H9 (cell line): Measurements from ENCODE around the gene LRRC74B. TPM values are rescaled to one million over a fixed set of nuclear protein-coding genes. Genes with fewer than 3 reads are reported as not detected.

Experiments used
- DNase-seq: peaks from one replicate; pipeline ENCODE4 v3.0.0-alpha.2; 2017
- H2AFZ ChIP-seq: one replicate; pipeline ENCODE4 v1.6.1; 2013; ENCODE audit warnings: mild to moderate bottlenecking, low read length, control low read depth, moderate library complexity
- H2AK5ac ChIP-seq: 2 replicates; pipeline ENCODE4 v1.6.1; 2013; ENCODE audit warnings: low read length, control low read depth, mixed read lengths; ENCODE audit not compliant: insufficient read length
- H2BK120ac ChIP-seq: one replicate; pipeline ENCODE4 v1.6.1; 2013; ENCODE audit warnings: low read depth, mild to moderate bottlenecking, low read length, control low read depth, inconsistent platforms; ENCODE audit not compliant: poor library complexity, severe bottlenecking
- H2BK12ac ChIP-seq: 2 replicates; pipeline ENCODE4 v1.6.1; 2013; ENCODE audit warnings: low read length, control low read depth, mixed read lengths, low read depth; ENCODE audit not compliant: insufficient read length
- H2BK15ac ChIP-seq: 2 replicates; pipeline ENCODE4 v1.6.1; 2013; ENCODE audit warnings: low read depth, low read length, control low read depth
- H2BK20ac ChIP-seq: one replicate; pipeline ENCODE4 v1.6.1; 2013; ENCODE audit warnings: low read depth, mild to moderate bottlenecking, low read length, control low read depth, inconsistent platforms; ENCODE audit not compliant: poor library complexity, severe bottlenecking
- H2BK5ac ChIP-seq: 2 replicates; pipeline ENCODE4 v1.6.1; 2013; ENCODE audit warnings: low read length, control low read depth, mixed read lengths; ENCODE audit not compliant: insufficient read length
- H3K14ac ChIP-seq: 2 replicates; pipeline ENCODE4 v1.6.1; 2013; ENCODE audit warnings: low read length, control low read depth; ENCODE audit not compliant: insufficient read depth
- H3K18ac ChIP-seq: 2 replicates; pipeline ENCODE4 v1.6.1; 2013; ENCODE audit warnings: low read depth, mild to moderate bottlenecking, mixed read lengths, low read length, control low read depth; ENCODE audit not compliant: insufficient read length
- H3K23ac ChIP-seq: 2 replicates; pipeline ENCODE4 v1.6.1; 2013; ENCODE audit warnings: low read length, control low read depth, mixed read lengths, low read depth; ENCODE audit not compliant: insufficient read length
- H3K23me2 ChIP-seq: 2 replicates; pipeline ENCODE4 v1.6.1; 2013; ENCODE audit warnings: low read depth, mild to moderate bottlenecking, mixed read lengths, low read length, control low read depth; ENCODE audit not compliant: insufficient read length, poor library complexity, severe bottlenecking
- H3K27ac ChIP-seq: 2 replicates; pipeline ENCODE4 v1.5.1; 2013; ENCODE audit warnings: low read length, control low read depth, mixed read lengths, low read depth; ENCODE audit not compliant: insufficient read length
- H3K27me3 ChIP-seq: 2 replicates; pipeline ENCODE4 v1.6.1; 2013; ENCODE audit warnings: low read length, control low read depth, inconsistent platforms; ENCODE audit not compliant: insufficient read depth
- H3K4ac ChIP-seq: 2 replicates; pipeline ENCODE4 v1.6.1; 2013; ENCODE audit warnings: low read depth, mild to moderate bottlenecking, control low read depth, inconsistent platforms, low read length, moderate library complexity
- H3K4me1 ChIP-seq: 2 replicates; pipeline ENCODE4 v1.6.1; 2013; ENCODE audit warnings: low read length, control low read depth, inconsistent platforms; ENCODE audit not compliant: insufficient read depth
- H3K4me2 ChIP-seq: 2 replicates; pipeline ENCODE4 v1.6.1; 2013; ENCODE audit warnings: low read length, control low read depth, mixed read lengths; ENCODE audit not compliant: insufficient read length, insufficient read depth
- H3K56ac ChIP-seq: 2 replicates; pipeline ENCODE4 v1.6.1; 2013; ENCODE audit warnings: low read depth, mild to moderate bottlenecking, mixed read lengths, low read length, control low read depth; ENCODE audit not compliant: insufficient read length
- H3K79me1 ChIP-seq: 2 replicates; pipeline ENCODE4 v1.6.1; 2013; ENCODE audit warnings: low read depth, mild to moderate bottlenecking, moderate library complexity, low read length, control low read depth, inconsistent platforms; ENCODE audit not compliant: insufficient read depth, poor library complexity, severe bottlenecking
- H3K79me2 ChIP-seq: 2 replicates; pipeline ENCODE4 v1.6.1; 2013; ENCODE audit warnings: low read length, control low read depth, inconsistent platforms; ENCODE audit not compliant: insufficient read depth
- H3K9ac ChIP-seq: 2 replicates; pipeline ENCODE4 v1.6.1; 2013; ENCODE audit warnings: low read length, control low read depth, mixed read lengths; ENCODE audit not compliant: insufficient read length; ENCODE audit errors: extremely low read depth
- H3K9me3 ChIP-seq: one replicate; pipeline ENCODE4 v1.6.1; 2013; ENCODE audit warnings: low read depth, low read length, inconsistent platforms; ENCODE audit not compliant: control insufficient read depth
- H3T11ph ChIP-seq: one replicate; pipeline ENCODE4 v1.6.1; 2013; ENCODE audit warnings: mild to moderate bottlenecking, low read length, control low read depth, inconsistent platforms
- H4K20me1 ChIP-seq: one replicate; pipeline ENCODE4 v1.6.1; 2013; ENCODE audit not compliant: control insufficient read depth, insufficient read length, insufficient read depth
- H4K5ac ChIP-seq: 2 replicates; pipeline ENCODE4 v1.6.1; 2013; ENCODE audit warnings: low read depth, mild to moderate bottlenecking, mixed read lengths, low read length, control low read depth; ENCODE audit not compliant: insufficient read length
- H4K8ac ChIP-seq: replicated peaks from 2 replicates; pipeline ENCODE4 v1.6.1; 2013; ENCODE audit warnings: low read length, control low read depth, mixed read lengths, low read depth; ENCODE audit not compliant: insufficient read length
- H4K91ac ChIP-seq: 2 replicates; pipeline ENCODE4 v1.6.1; 2013; ENCODE audit warnings: low read depth, mild to moderate bottlenecking, moderate library complexity, mixed read lengths, low read length, control low read depth; ENCODE audit not compliant: insufficient read length
- H3K27ac Mint-ChIP-seq, 3 experiments: 2 replicates in 2 of 3; 3 replicates in 1 of 3; pipeline ENCODE4 v1.8.0; 2020 to 2021; ENCODE audit warnings: mixed read lengths in 3 of 3, mild to moderate bottlenecking in 1 of 3, moderate library complexity in 1 of 3
- H3K27me3 Mint-ChIP-seq: 2 replicates; pipeline ENCODE4 v1.8.0; 2021; ENCODE audit warnings: low read depth, mild to moderate bottlenecking, moderate library complexity, mixed read lengths
- H3K36me3 Mint-ChIP-seq, 3 experiments: 2 replicates in 2 of 3; 3 replicates in 1 of 3; pipeline ENCODE4 v1.8.0; 2020 to 2021; ENCODE audit warnings: low read depth in 3 of 3, mixed read lengths in 3 of 3; ENCODE audit not compliant: insufficient read depth in 1 of 3
- H3K4me1 Mint-ChIP-seq, 2 experiments: 2 replicates each; pipeline ENCODE4 v1.8.0; 2020; ENCODE audit warnings: mixed read lengths in 2 of 2
- H3K4me3 Mint-ChIP-seq, 2 experiments: 2 replicates in 1 of 2; 3 replicates in 1 of 2; pipeline ENCODE4 v1.8.0; 2020 to 2021; ENCODE audit warnings: mild to moderate bottlenecking in 2 of 2, mixed read lengths in 2 of 2, moderate library complexity in 1 of 2
- H3K9me3 Mint-ChIP-seq, 2 experiments: 2 replicates in 1 of 2; 3 replicates in 1 of 2; pipeline ENCODE4 v1.8.0; 2020; ENCODE audit warnings: mild to moderate bottlenecking in 2 of 2, mixed read lengths in 2 of 2, moderate library complexity in 1 of 2
- WGBS: extraction: QIAGEN DNeasy Blood & Tissue Kit; methylation state at CpG from one replicate; pipeline ENCODE4 v1.1.7; 2013; ENCODE audit warnings: missing lambda C conversion rate, low lambda C conversion rate, mixed read lengths; ENCODE audit not compliant: insufficient read length; ENCODE audit errors: extremely low coverage; 5-methylcytosine and 5-hydroxymethylcytosine counted together
- total RNA-seq: library from RNA; stranded (reverse); gene quantifications from 2 replicates; pipeline ENCODE4 v1.2.1, GENCODE V29; 2021
- TF ChIP-seq, protein P1 (sequence below): fragments of 200-600 bp; sonication (generic); conservative IDR thresholded peaks from 3 replicates; pipeline ENCODE4 v1.8.0; 2021; ENCODE audit warnings: antibody characterized with exemption, mild to moderate bottlenecking

The LRRC74B gene
- total RNA-seq, 1 experiment from 2014 or later, result not detected

GRCh38 chr22:21028277-21029251, 17.2 kb upstream of the LRRC74B start:
- Histone ChIP-seq H3K56ac (no peak overlapping the region), H3K27me3 (peaks cover 3% of the 10 kb centered on the region; the same call in 1 of the 2 replicates), H3T11ph (no peak overlapping the region), H2BK15ac (no peak overlapping the region), H3K23ac (no peak overlapping the region), H3K23me2 (no peaks in the 10 kb centered on the region), H4K8ac (no peak overlapping the region), H2BK5ac (no peak overlapping the region), H2AK5ac (no peak overlapping the region), H3K79me1 (no peaks in the 10 kb centered on the region), H2BK20ac (no peak overlapping the region), H3K18ac (no peak overlapping the region), H2BK12ac (no peak overlapping the region), H3K4me2 (no peak overlapping the region), H3K14ac (no peak overlapping the region; the same call in 1 of the 2 replicates), H4K91ac (no peak overlapping the region), H2BK120ac (no peak overlapping the region), H3K9ac (no peak overlapping the region), H3K27ac (no peak overlapping the region), H2AFZ (no peak overlapping the region), H3K4ac (no peak overlapping the region), H3K79me2 (no peaks in the 10 kb centered on the region), H3K9me3 (no peaks in the 10 kb centered on the region), H4K5ac (no peak overlapping the region), H3K4me1 (no peaks in the 10 kb centered on the region; the same call in 1 of the 2 replicates), H4K20me1 (no peaks in the 10 kb centered on the region)
- peaks cover 10 to 24% of the 10 kb centered on the region in 2 experiments for H3K4me1 Mint-ChIP-seq
- H3K4me3 Mint-ChIP-seq, result no peak overlapping the region
- no peaks in the 10 kb centered on the region for H3K9me3 Mint-ChIP-seq
- WGBS, result no CpG with 5 or more reads among the region's 13 CpGs
- H3K27me3 Mint-ChIP-seq, result peaks cover 36% of the 10 kb centered on the region
- no peaks in the 10 kb centered on the region for H3K36me3 Mint-ChIP-seq
- H3K27ac Mint-ChIP-seq, result no peak overlapping the region; a peak in 1 of 7 replicates
- peak; percentile 26 for DNase-seq
- TF ChIP-seq, protein P1, sequence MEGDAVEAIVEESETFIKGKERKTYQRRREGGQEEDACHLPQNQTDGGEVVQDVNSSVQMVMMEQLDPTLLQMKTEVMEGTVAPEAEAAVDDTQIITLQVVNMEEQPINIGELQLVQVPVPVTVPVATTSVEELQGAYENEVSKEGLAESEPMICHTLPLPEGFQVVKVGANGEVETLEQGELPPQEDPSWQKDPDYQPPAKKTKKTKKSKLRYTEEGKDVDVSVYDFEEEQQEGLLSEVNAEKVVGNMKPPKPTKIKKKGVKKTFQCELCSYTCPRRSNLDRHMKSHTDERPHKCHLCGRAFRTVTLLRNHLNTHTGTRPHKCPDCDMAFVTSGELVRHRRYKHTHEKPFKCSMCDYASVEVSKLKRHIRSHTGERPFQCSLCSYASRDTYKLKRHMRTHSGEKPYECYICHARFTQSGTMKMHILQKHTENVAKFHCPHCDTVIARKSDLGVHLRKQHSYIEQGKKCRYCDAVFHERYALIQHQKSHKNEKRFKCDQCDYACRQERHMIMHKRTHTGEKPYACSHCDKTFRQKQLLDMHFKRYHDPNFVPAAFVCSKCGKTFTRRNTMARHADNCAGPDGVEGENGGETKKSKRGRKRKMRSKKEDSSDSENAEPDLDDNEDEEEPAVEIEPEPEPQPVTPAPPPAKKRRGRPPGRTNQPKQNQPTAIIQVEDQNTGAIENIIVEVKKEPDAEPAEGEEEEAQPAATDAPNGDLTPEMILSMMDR, result no peak
